Right ventricle myocardium superior (tissue), 1 donor: ENCODE results near the gene RNF166. TPM values are rescaled to one million over a fixed set of nuclear protein-coding genes. Genes with fewer than 3 reads are reported as not detected.

ENCODE experiments used
- ATAC-seq: fragments of 200-7000 bp; cut with Tn5 transposase; one replicate; pipeline ENCODE4 v1.9.1; 2020; ENCODE audit warnings: mild to moderate bottlenecking; ENCODE audit not compliant: poor library complexity
- DNase-seq: peaks from one replicate; pipeline ENCODE4 v3.0.0-alpha.2; 2020
- intact Hi-C: fragments of 100-400 bp; cut with DNase I; formaldehyde crosslinking; loops from one replicate; pipeline ENCODE4 v1.11.2; 2022
- total RNA-seq: library from RNA; stranded (reverse); fragmentation: NEBNext Ultra II Directional; extraction: Animal tissue kit (Norgen Biotek cat#: 25700); gene quantifications from one replicate; pipeline ENCODE4 v1.2.1, GENCODE V29; 2021
- donor health status: DM: no; HTN: yes; CAD: no; lungs with severe emphysema.

Gene RNF166
- total RNA-seq, 1 donor from 2014 or later: 14.6 TPM

DNA sequence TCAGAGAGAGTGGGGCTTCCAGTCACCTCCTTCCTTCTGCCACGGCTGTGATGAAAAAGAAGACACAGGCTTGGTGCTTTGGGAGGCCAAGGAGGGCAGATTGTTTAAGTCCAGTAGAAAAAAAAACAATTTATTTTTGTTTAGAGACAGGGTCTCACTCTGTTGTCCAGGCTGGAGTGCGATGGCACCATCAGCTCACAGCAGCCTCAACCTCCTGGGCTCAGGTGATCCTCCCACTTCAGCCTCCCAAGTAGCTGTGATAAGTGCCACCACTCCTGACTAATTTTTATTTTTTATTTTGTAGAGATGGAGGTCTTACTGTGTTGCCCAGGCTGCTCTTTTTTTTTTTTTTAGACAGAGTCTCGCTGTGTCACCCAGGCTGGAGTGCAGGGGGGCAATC is 40.6 kb downstream of the RNF166 start:
- ATAC-seq: no peak
- DNase-seq: no peak
- intact Hi-C loops: no loop called here

GRCh38 chr16:88665148-88665547 is 41.1 kb downstream of the RNF166 start:
- intact Hi-C loops: no loop called here
- no peak for ATAC-seq
- no peak for DNase-seq

- ATAC-seq: peak; percentile 99
- intact Hi-C loops: no loop called here
- DNase-seq: peak; percentile 98
These were observed 43.2 kb downstream of the RNF166 start, which contains the start of gene MVD for GRCh38 chr16:88662843-88663606. TSS of gene MVD (minus strand) at chr16:88663091. CDS start at chr16:88663080, 11 bp downstream.

DNA sequence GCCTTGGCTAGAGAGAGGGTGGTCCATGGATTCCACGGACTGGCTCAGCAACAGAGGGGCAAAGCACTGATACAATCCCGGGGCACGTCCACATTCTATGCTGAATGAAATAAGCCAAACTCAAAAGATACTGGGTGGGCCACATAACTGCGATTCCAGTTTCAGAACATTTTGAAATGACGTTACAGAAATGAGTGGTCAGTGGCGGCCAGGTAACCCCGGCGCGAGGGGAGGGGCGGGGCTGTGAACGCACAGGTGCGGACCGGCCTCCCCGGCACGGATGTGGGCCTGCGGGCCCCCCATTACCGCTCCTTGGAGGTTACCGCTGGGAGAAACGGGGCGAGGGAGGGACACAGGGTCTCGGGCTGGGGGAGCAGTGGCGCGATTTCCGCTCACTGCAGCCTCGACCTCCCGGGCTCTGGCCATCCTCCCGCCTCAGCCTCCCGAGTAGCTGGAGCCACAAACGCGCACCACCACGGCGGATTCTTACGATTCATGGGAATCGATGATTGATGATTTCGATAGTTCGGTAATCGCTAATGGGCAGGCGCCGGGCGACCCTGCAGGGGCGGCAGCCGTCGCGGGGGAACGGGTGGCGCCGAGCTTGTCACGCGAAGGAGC is 43.9 kb downstream of the RNF166 start:
- intact Hi-C loops: no loop called here
- no peak for ATAC-seq
- DNase-seq: no peak

GRCh38 chr16:88661468-88661867 is 44.7 kb downstream of the RNF166 start:
- ATAC-seq (no peak), DNase-seq (no peak)
- intact Hi-C loops: no loop called here

- intact Hi-C loops: no loop called here
- ATAC-seq (no peak), DNase-seq (no peak)
These were observed 47.0 kb downstream of the RNF166 start for GRCh38 chr16:88659160-88659559.

DNA sequence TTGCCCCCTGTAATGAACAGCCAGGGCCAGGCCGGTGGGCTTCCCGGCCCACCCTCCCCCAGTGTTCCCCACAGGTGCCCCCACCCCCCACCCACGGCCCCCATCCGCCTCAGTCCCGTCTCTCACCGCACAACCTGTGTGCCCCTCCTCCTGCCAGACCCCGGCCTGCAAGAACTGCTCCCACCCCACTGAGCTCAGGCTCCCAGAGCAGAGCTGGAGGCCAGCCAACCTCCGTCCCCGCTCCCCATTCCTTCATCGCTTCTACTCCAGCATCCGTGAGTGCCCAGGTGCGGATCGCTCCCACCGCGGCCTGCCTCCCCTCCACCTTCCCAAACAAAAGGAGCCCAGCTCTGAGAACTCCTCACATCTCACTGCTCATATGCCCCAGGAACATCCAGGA is 47.5 kb downstream of the RNF166 start:
- intact Hi-C loops: no loop called here
- ATAC-seq (no peak), DNase-seq (no peak)

DNA sequence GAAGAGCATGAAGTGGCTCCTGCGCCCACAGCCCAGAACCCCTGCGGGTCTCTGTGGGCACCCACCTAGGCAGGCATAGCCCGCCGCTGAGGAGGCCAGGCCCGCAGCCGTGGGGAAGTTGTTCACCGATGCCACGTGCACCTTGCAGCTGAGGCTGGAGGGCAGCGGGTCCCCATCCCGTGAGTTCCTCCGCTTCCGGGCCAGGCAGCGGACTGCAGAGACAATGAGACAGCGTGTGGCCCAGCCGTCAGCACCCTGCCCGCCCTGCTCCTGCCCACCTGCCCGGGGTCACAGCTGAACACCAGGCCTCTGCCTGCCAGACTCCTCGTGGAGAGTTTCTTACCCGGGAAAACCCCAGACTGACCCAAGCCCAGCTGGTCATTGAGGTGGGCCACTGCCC is 48.8 kb downstream of the RNF166 start:
- no peak for ATAC-seq
- DNase-seq: no peak
- intact Hi-C loops: no loop called here

GRCh38 chr16:88656291-88656980 is 49.8 kb downstream of the RNF166 start:
- DNase-seq: no peak
- intact Hi-C loops: no loop called here
- ATAC-seq: no peak

GRCh38 chr16:88655733-88656281 is 50.4 kb downstream of the RNF166 start:
- DNase-seq (no peak), ATAC-seq (no peak)
- intact Hi-C loops: no loop called here

DNA sequence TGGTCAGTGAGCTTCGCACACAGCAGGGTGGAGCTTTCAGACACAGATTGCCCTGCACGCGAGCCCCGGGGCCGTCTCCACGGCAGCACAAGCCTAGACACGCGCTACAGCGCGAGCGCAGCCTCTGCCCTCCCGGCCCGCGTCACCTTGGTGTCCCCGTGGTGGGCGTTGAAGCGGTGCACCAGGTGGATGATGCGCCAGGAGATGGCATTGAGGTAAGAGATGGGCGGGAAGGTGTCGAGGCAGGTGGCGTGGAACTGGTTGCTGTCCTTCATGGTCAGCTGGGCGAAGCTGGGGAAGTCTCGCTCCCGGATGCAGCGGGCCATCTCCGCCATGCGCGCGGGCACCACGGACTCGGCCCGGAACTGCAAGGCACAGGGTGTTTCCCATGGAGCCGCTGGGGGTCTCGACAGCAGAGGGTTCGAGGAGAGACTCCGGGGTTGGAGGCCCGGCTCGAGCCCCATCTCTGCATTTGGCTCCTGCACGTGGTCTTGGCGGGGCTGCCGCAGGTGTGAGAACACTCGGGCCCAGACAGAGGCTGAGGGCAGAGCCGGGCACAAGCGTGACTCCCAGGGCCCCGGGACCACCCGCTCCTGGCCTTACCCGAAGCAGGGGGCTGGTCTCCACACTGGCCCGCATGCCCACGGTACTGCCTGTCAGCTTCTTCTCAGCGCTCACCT is 51.0 kb downstream of the RNF166 start:
- DNase-seq (no peak), ATAC-seq (no peak)
- intact Hi-C loops: no loop called here

GRCh38 chr16:88654363-88655052 is 51.7 kb downstream of the RNF166 start:
- intact Hi-C loops: no loop called here
- ATAC-seq (no peak), DNase-seq (no peak)

- no peak for DNase-seq
- no peak for ATAC-seq
- intact Hi-C loops: no loop called here
These were observed 52.4 kb downstream of the RNF166 start for GRCh38 chr16:88653596-88654362.

GRCh38 chr16:88653101-88653500 is 53.1 kb downstream of the RNF166 start:
- no peak for ATAC-seq
- intact Hi-C loops: no loop called here

DNA sequence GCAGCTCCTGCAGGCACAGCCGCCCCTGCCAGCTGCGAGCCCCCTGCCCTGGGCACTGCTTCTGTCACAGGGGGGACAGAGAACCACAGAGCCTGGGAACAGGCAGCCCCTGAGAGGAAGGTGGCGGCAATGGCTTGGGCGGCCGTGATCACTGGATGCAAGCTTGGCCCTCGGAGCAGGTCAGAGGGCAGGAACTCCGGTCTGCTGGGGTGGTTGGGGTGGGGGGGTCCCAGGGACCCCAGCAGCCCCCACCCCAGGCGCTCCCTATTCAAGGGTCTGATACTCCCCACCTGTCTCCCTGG is 53.5 kb downstream of the RNF166 start:
- intact Hi-C loops: no loop called here
- ATAC-seq (no peak), DNase-seq (no peak)

More at GRCh38 chr16:88653101-88653500, 53.1 kb downstream of the RNF166 start:
- no peak for DNase-seq

GRCh38 chr16:88651989-88652761 is 54.0 kb downstream of the RNF166 start:
- intact Hi-C loops: no loop called here
- no peak for ATAC-seq
- DNase-seq: no peak

DNA sequence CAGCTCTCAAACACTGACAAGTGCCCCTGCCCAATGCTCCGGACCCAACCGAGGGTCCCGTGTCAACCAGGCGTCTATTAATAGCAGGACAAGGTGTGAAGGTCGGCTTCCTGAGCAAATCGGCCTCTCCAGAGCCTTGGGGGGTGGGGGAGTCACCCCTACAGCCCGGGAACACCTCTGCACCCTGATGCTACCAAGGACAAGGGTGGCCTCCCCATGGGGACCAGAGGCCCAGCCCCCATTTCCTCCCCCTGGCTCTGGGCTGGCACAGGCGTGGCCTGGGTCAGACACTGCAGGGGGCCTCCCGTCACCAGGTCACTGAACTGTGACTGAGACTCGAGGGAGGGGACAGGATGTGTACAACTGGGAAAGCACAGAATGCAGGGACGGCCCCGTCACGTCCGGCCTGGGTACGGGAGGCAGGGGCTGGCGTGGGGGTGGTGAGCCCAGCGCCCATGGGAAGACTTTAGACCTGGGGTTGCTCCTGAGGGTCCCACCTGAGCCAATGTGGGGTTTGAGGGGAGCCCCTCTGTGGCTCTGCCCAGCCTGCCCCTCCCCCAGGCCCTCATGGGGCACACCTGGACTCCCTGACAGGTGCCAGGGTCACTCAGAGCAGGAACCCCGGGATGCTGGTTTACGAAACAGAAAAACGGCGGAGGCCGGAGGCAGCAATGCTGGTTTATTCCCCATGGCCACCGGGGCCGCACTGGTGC is 54.8 kb downstream of the RNF166 start:
- ATAC-seq (peak; percentile 34), DNase-seq (peak; percentile 74)
- intact Hi-C loops: no loop called here
